Measurements from ENCODE around the gene ZNHIT2.
A peak's percentile ranks its signal among the peaks of the same experiment; 100 is the strongest.

- TF ChIP-seq CTCF (optimal IDR thresholded peaks at IDR 0.05 in 1 of 3, IDR thresholded peaks at IDR 0.05 in 1 of 3, conservative IDR thresholded peaks at IDR 0.05 in 1 of 3; ENCODE audit: extremely low read depth in 1 of 3, insufficient read depth in 2 of 3, low read length in 3 of 3): peak; percentile 87 to 98 (median 96)
- no peak for TF ChIP-seq EZH2 (IDR thresholded peaks at IDR 0.05; ENCODE audit: low read length)
Measured at GRCh38 chr11:65110354-65110861, 7.1 kb downstream of the ZNHIT2 start.
